GM19395 (cell line): ENCODE data around the gene CDRT15L2.
"Not testable (repeated sequence)": the region's sequence is repeated elsewhere in the genome, so short reads cannot be mapped to it uniquely, and the experiment has no call there.

Experiments
- ATAC-seq: cut with Tn5 transposase; IDR thresholded peaks from one replicate; pipeline ENCODE4 v1.9.1; 2021; ENCODE audit warnings: mild to moderate bottlenecking, moderate library complexity; ENCODE audit not compliant: unreplicated experiment

The CDRT15L2 gene

GRCh38 chr17:20579424-20579823 lies at the start of gene CDRT15L2:
Gene CDRT15L2, plus strand, starts transcription at chr17:20579724. Its CDS starts 20 bp downstream, at chr17:20579744.
- not testable (repeated sequence) for ATAC-seq

GRCh38 chr17:20530104-20530503 lies 49.4 kb upstream of the CDRT15L2 start:
- ATAC-seq = not testable (repeated sequence)

- ATAC-seq = not testable (repeated sequence)
Measured at GRCh38 chr17:20532544-20533090, 46.9 kb upstream of the CDRT15L2 start.

- ATAC-seq = not testable (repeated sequence)
Measured at GRCh38 chr17:20533206-20533605, 46.3 kb upstream of the CDRT15L2 start.

- not testable (repeated sequence) for ATAC-seq
Measured at GRCh38 chr17:20534711-20535550, 44.6 kb upstream of the CDRT15L2 start.

GRCh38 chr17:20540414-20540813 lies 39.1 kb upstream of the CDRT15L2 start:
- peak; percentile 98 for ATAC-seq

GRCh38 chr17:20540865-20541264 lies 38.7 kb upstream of the CDRT15L2 start:
- not testable (repeated sequence) for ATAC-seq

GRCh38 chr17:20541853-20542546 lies 37.5 kb upstream of the CDRT15L2 start:
- ATAC-seq = not testable (repeated sequence)

- not testable (repeated sequence) for ATAC-seq
Measured at GRCh38 chr17:20547923-20548322, 31.6 kb upstream of the CDRT15L2 start.

GRCh38 chr17:20552920-20553319 lies 26.6 kb upstream of the CDRT15L2 start:
- ATAC-seq = not testable (repeated sequence)

- ATAC-seq = not testable (repeated sequence)
Measured at GRCh38 chr17:20554728-20555127, 24.8 kb upstream of the CDRT15L2 start.

- not testable (repeated sequence) for ATAC-seq
Measured at GRCh38 chr17:20555135-20556010, 24.2 kb upstream of the CDRT15L2 start.

- ATAC-seq = not testable (repeated sequence)
Measured at GRCh38 chr17:20558096-20558495, 21.4 kb upstream of the CDRT15L2 start.

GRCh38 chr17:20559018-20559417 lies 20.5 kb upstream of the CDRT15L2 start:
- not testable (repeated sequence) for ATAC-seq

GRCh38 chr17:20562587-20562986 lies 16.9 kb upstream of the CDRT15L2 start:
- no peak for ATAC-seq

GRCh38 chr17:20565245-20565644 lies 14.3 kb upstream of the CDRT15L2 start:
- not testable (repeated sequence) for ATAC-seq

GRCh38 chr17:20565711-20566110 lies 13.8 kb upstream of the CDRT15L2 start:
- ATAC-seq = no peak

- ATAC-seq = not testable (repeated sequence)
Measured at GRCh38 chr17:20566736-20567135, 12.8 kb upstream of the CDRT15L2 start.

GRCh38 chr17:20567421-20567820 lies 12.1 kb upstream of the CDRT15L2 start:
- not testable (repeated sequence) for ATAC-seq

- ATAC-seq = not testable (repeated sequence)
Measured at GRCh38 chr17:20568604-20569003, 10.9 kb upstream of the CDRT15L2 start.
